ENCODE results near the gene CCT3. TPM values are rescaled to one million over a fixed set of nuclear protein-coding genes. Genes with fewer than 3 reads are reported as not detected.

CCT3 gene
- total and polyA plus RNA-seq, 12 donors, result 76.2 to 212 (median 127) TPM

DNA sequence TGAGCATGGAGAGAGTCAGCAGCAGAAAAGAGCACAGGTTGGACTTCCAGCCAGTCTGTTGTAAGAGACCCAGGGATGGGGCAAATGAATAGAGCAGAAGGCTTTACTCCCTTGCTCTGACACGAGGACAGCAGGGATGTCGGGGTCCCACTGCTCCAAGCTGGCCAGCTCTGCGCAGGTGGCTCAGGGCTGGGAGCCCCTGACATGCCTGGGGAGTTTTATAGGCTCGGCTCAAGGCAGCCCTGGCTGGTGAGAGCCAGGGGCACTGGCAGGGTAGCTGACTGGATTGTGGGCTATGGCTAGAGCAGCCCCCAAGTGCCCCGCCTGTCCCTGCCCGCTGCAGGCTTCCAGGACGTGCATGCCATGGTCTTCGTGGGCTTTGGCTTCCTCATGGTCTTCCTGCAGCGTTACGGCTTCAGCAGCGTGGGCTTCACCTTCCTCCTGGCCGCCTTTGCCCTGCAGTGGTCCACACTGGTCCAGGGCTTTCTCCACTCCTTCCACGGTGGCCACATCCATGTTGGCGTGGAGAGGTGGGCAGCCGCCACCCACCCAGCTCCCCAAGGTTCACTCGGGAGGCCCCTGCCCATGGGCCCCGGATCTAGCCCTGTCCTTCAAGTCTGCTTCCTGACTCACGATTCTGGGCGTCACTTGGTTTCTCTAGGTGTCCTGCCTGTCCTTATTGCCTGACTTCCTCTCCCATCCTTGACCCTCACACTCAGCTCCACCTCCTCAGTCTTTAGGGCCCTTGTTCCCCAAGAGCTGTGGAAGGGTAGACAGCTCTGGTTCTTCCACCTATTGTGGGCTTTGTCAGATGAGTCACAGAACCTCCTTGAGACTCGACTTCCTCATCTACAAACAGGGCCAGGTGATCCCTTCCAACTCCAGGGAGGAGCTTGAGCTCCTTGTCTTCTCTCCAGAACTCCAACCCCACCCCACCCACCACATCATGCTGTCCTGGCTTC is 39.1 kb upstream of the CCT3 start:
- DNase-seq (no peak), ATAC-seq (peak in 1 of 8 donors; percentile 62)
- Histone ChIP-seq H3K36me3 (no peaks in the 10 kb centered on the region), H3K9me3 (no peaks in the 10 kb centered on the region), H3K27me3 (peaks cover 0 to 10% (median 0%) of the 10 kb centered on the region in 7 donors), H3K4me3 (no peak overlapping the region), H3K27ac (no peak overlapping the region), H3K4me1 (peaks cover 0 to 7% (median 0%) of the 10 kb centered on the region in 9 donors)
- intact Hi-C loops (cut with DNase I), result no loop called here
- TF ChIP-seq, protein P1, sequence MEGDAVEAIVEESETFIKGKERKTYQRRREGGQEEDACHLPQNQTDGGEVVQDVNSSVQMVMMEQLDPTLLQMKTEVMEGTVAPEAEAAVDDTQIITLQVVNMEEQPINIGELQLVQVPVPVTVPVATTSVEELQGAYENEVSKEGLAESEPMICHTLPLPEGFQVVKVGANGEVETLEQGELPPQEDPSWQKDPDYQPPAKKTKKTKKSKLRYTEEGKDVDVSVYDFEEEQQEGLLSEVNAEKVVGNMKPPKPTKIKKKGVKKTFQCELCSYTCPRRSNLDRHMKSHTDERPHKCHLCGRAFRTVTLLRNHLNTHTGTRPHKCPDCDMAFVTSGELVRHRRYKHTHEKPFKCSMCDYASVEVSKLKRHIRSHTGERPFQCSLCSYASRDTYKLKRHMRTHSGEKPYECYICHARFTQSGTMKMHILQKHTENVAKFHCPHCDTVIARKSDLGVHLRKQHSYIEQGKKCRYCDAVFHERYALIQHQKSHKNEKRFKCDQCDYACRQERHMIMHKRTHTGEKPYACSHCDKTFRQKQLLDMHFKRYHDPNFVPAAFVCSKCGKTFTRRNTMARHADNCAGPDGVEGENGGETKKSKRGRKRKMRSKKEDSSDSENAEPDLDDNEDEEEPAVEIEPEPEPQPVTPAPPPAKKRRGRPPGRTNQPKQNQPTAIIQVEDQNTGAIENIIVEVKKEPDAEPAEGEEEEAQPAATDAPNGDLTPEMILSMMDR (IDR thresholded peaks at IDR 0.05), result no peak
- WGBS, 2 donors, result 83 to 87% methylated on average over 19 to 20 of the region's 20 CpGs

DNA sequence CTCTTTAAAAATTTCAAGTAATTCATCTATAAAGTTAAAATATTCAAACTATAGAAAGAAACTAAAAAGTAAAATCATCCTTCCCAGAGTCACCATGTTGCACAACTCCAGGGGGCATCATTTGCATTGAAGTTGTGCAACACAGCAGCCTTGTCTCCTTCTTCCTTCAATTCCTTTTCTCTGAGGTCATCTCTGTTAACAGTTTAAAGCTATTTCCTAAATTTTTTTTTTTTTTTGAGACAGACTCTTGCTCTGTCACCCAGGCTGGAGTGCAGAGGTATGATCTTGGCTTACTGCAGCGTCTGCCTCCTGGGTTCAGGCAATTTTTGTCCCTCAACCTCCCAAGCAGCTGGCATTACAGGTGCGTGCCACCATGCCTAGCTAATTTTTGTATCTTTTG is 38.1 kb upstream of the CCT3 start:
- Histone ChIP-seq H3K4me3 (no peak overlapping the region), H3K27me3 (peaks cover 0 to 19% (median 4%) of the 10 kb centered on the region in 7 donors), H3K9me3 (no peaks in the 10 kb centered on the region), H3K27ac (no peak overlapping the region), H3K36me3 (no peaks in the 10 kb centered on the region), H3K4me1 (peaks cover 0 to 13% (median 0%) of the 10 kb centered on the region in 9 donors)
- ATAC-seq (no peak), DNase-seq (no peak)
- intact Hi-C loops (cut with DNase I), result no loop called here
- TF ChIP-seq, protein P1 (IDR thresholded peaks at IDR 0.05), result no peak
- 89 to 92% methylated on average over 2 of the region's 2 CpGs for WGBS, 2 donors

DNA sequence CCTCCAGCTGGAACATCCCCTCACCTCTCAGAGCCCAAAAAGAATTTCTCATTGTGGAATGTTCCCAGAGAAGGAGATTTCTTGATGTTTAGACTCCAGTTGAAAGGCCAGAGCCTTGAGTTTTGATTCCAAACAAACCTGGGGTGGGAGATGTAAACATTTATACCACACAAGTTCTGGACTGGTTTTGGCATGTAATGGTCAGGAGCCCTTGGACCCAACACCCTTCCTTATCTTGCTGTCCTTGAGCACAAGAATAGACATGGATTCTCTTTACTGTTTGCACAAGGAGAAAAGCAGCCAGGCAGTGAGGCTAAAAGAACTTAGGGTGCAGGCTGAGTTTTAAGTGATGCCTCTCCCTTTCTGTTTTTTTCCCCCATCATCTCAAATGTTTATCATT is 35.5 kb upstream of the CCT3 start:
- intact Hi-C loops (cut with DNase I), result no loop called here
- DNase-seq, result no peak
- no peak for ATAC-seq

DNA sequence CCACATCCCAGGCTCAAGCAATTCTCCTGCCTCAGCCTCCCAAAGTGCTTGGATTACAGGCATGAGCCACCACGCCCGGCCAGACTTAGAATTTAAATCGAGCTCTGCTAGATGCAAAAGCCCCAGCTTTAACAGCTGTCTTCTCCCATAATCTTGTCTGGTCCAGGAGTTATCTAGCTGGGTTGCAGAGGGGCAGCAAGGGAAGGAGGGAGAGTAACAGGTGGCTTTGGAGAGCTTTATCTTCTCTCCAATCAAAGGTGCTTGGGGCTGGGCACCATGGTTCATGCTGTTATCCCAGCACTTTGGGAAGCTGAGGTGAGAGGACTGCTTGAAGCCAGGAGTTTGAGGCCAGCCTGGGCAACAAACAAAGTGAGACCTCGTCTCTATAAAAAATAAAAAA is 34.8 kb upstream of the CCT3 start:
- ATAC-seq (no peak), DNase-seq (no peak)
- WGBS, 2 donors, result 75 to 89% methylated on average over 4 of the region's 4 CpGs
- peaks cover 0 to 32% (median 27%) of the 10 kb centered on the region in 7 donors for H3K27me3 ChIP-seq
- H3K27ac ChIP-seq, result no peak overlapping the region
- no peaks in the 10 kb centered on the region for H3K36me3 ChIP-seq
- TF ChIP-seq, protein P1 (IDR thresholded peaks at IDR 0.05), result no peak
- intact Hi-C loops (cut with DNase I), result no loop called here
- peaks cover 0 to 22% (median 8%) of the 10 kb centered on the region in 9 donors for H3K4me1 ChIP-seq
- no peak overlapping the region for H3K4me3 ChIP-seq
- no peaks in the 10 kb centered on the region for H3K9me3 ChIP-seq

More for the DNA sequence above, 35.5 kb upstream of the CCT3 start:
- H3K4me3 ChIP-seq, result no peak overlapping the region
- H3K9me3 ChIP-seq, result no peaks in the 10 kb centered on the region
- H3K4me1 ChIP-seq, result peaks cover 0 to 22% (median 8%) of the 10 kb centered on the region in 9 donors
- peaks cover 0 to 30% (median 24%) of the 10 kb centered on the region in 7 donors for H3K27me3 ChIP-seq
- H3K36me3 ChIP-seq, result no peaks in the 10 kb centered on the region
- no peak overlapping the region for H3K27ac ChIP-seq
- TF ChIP-seq, protein P1 (IDR thresholded peaks at IDR 0.05), result no peak
